ACHN (cell line): ENCODE measurements around the gene IQCE.
"Not testable (repeated sequence)": the region's sequence is repeated elsewhere in the genome, so short reads cannot be mapped to it uniquely, and the experiment has no call there.

Experiments
- DNase-seq: peaks from one replicate; pipeline ENCODE4 v3.0.0-alpha.2; 2015
- in situ Hi-C: cut with HindIII; loops from 2 replicates; pipeline ENCODE4 v1.10.0; 2017; ENCODE audit warnings: low sequenced_read_pairs, low pct_ligation_motif_present, low pct_unique_long_range_greater_than_20kb

IQCE gene

GRCh38 chr7:2606539-2606936 lies 47.8 kb downstream of the IQCE start:
- no peak for DNase-seq
- in situ Hi-C loops: no loop called here

- in situ Hi-C loops: no loop called here
Measured at GRCh38 chr7:2607122-2607922, 48.5 kb downstream of the IQCE start.

GRCh38 chr7:2607923-2608904 lies 49.4 kb downstream of the IQCE start:
- in situ Hi-C loops: no loop called here
- DNase-seq: no peak

More at GRCh38 chr7:2607122-2607922, 48.5 kb downstream of the IQCE start:
- DNase-seq: no peak

GRCh38 chr7:2608921-2609411 lies 50.2 kb downstream of the IQCE start:
- DNase-seq: peak; percentile 54
- in situ Hi-C loops: no loop called here

- in situ Hi-C loops, DNase-seq: not testable (repeated sequence)
Measured at GRCh38 chr7:2609646-2610045, 50.9 kb downstream of the IQCE start.

- no peak for DNase-seq
Measured at GRCh38 chr7:2610466-2610865, 51.7 kb downstream of the IQCE start.

GRCh38 chr7:2610898-2611297 lies 52.1 kb downstream of the IQCE start:
- in situ Hi-C loops: no loop called here
- DNase-seq: no peak

More at GRCh38 chr7:2610466-2610865, 51.7 kb downstream of the IQCE start:
- in situ Hi-C loops: no loop called here

- no peak for DNase-seq
- in situ Hi-C loops: no loop called here
Measured at GRCh38 chr7:2611401-2611800, 52.6 kb downstream of the IQCE start.

- DNase-seq: no peak
- in situ Hi-C loops: no loop called here
Measured at GRCh38 chr7:2611922-2612321, 53.1 kb downstream of the IQCE start.

- no peak for DNase-seq
- in situ Hi-C loops: no loop called here
Measured at GRCh38 chr7:2612445-2613097, 53.8 kb downstream of the IQCE start.

- no peak for DNase-seq
- in situ Hi-C loops: no loop called here
Measured at GRCh38 chr7:2613098-2613930, 54.5 kb downstream of the IQCE start.

GRCh38 chr7:2613931-2614600 lies 55.3 kb downstream of the IQCE start:
- in situ Hi-C loops: no loop called here
- no peak for DNase-seq

- no peak for DNase-seq
- in situ Hi-C loops: no loop called here
Measured at GRCh38 chr7:2614631-2615330, 56.0 kb downstream of the IQCE start.

GRCh38 chr7:2616387-2617324 lies 57.9 kb downstream of the IQCE start:
- DNase-seq: no peak
- in situ Hi-C loops: no loop called here

- DNase-seq: no peak
- in situ Hi-C loops: no loop called here
Measured at GRCh38 chr7:2617325-2617905, 58.6 kb downstream of the IQCE start.

- in situ Hi-C loops: no loop called here
- DNase-seq: no peak
Measured at GRCh38 chr7:2619116-2619515, 60.3 kb downstream of the IQCE start.
